COLO668 (cell line): ENCODE data around the gene PIK3C2G.

Experiments
- DNase-seq: peaks from one replicate; lab custom pipeline; 2025; ENCODE audit not compliant: unreplicated experiment; lab: John Stamatoyannopoulos, UW

PIK3C2G gene

DNA sequence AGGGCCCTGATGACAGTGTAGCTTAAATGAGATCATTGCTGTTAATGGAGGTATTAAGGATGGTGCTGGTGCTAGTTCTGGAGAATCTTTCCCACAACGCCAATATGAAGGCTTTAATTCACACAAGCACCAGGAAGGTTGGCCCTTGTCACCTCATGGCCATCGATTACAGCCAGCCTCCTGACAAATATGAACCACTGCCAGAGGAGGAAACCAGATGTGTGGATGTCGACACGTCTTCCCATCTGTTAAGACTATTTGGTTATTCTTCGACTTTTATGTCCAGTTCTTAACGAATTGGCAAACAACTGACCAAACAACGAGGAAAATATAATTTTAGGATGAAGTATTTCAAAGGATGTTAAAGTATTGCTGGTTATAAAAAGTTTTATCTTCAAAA is 79.5 kb downstream of the PIK3C2G start:
- no peak for DNase-seq

DNA sequence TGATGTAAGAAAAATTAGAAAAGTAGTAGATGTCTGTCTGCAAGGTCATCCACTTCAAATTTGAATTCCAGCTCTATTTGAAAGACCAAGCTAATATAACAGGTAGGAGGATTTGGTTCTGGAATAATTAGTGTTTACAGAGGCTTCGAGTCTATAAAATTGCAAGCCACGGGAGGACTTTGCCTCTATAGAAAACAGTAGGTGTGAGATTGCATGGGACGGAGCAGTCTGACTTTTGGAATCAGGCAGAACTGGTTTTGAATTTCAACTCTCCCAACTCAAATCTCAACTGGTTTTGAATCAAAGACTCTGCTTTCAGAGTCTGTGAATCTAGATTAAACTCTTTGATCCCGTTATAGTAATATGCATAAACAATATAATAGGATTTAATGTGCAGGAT is 82.4 kb downstream of the PIK3C2G start:
- DNase-seq = no peak

DNA sequence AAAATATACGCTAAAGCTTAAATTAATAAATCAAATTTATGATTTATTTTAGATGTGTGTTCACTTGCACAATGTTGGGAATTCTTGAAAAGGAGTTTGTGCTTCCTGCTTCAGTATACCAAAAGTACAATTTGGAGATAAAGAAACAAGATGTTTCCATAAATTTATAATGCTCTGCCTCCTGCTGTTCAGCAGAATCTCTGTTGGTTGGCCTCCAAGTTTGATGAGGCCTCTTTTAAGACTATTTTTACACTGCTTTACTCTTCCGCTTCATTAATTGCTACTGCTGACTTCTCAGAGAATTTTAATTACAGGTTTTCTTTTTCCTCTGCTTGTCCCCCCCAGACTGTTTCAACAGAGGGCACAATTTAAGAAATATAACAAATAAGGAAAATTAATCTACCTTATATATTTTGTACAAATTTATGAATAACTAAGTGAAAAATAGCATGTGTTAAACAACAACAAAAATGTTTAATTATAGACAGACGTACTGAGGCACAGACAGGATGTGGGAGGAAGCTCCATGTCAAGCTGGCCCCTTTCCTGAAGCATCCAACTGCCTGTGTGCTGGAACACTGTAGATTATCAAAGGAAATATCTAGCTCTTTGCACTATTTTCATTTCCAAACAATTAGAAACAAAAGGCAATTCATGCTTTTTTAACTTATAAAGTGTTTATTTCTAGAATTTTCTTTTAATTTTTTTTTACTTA is 83.9 kb downstream of the PIK3C2G start:
- no peak for DNase-seq

DNA sequence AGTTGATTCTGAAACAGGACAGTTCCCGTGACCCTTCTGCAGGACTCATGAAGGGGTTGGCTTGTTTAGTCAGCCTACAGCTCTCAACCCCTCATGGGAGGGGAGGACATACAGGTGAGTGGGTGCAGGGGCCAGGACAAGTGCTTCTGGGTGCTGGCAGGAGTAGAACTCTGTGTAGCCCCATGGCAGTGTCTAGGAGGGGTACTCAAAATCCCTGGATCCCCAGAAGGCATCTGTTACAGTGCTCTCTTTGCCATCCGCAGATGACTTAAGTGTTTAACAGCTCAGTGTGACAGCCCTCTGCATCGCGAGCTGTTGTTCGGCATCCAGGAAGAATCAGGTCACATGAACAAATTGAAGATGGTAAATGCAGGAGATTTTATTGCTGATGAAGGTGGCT is 91.0 kb downstream of the PIK3C2G start:
- DNase-seq = no peak

- no peak for DNase-seq
Measured at GRCh38 chr12:18355429-18355828, 94.1 kb downstream of the PIK3C2G start.

DNA sequence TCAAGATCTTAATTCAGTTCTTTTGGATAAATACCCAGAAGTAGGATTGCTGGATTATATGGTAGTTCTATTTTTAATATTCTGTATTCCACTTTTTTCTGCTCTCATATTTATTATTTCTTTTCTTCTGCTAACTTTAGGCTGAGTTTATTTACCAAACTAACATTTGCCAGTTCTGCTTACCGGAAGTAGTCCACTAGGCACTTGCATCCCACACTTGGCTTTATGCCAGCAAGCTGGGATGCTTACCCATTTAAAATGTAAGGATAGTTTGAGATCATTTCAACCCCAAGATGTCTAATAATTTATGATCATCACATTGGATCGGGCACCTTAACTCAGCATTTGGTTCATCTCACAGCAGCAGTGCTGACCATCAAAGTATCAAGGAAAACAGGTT is 96.8 kb downstream of the PIK3C2G start:
- DNase-seq = no peak

DNA sequence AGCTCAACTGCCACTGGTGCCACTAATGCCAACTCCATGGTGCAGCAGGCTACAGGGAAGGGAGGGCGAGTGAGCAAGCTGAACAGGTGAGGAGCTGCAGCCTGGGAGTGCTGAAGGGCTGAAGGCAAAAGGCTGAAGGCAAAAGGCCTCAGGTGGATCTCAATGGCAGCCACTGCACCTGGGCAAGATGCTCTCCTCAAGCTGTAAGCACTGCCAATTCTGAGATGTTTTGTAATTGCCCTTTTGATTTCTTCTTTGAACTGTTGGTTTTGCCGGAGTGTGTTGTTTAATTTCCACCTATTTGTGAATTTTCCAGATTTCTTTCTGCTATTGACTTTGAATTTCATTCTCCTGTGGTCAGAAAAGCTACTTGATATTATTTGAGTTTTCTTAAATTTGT is 97.6 kb downstream of the PIK3C2G start:
- no peak for DNase-seq

DNA sequence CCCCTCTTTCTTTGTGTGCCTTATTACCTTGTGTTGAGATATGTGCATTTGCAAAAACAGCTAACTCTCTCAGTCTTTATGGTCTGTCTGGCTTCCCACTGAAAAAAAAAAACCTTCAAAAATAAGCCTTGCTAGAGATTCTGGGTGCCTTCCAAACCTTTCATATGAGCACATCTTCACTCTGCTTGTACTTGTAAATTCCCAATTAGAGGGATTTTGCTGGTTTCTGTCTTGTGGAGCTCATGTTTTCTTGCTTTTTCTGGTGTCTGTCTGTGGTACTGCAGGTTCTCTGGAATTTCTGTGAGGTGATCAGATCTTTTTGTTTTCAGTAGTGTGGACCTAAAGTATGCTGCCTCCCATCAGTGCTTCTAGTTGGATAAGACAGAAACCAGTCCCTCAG is 100.1 kb downstream of the PIK3C2G start:
- no peak for DNase-seq

GRCh38 chr12:18363321-18363720 is 102.0 kb downstream of the PIK3C2G start:
- DNase-seq = no peak

DNA sequence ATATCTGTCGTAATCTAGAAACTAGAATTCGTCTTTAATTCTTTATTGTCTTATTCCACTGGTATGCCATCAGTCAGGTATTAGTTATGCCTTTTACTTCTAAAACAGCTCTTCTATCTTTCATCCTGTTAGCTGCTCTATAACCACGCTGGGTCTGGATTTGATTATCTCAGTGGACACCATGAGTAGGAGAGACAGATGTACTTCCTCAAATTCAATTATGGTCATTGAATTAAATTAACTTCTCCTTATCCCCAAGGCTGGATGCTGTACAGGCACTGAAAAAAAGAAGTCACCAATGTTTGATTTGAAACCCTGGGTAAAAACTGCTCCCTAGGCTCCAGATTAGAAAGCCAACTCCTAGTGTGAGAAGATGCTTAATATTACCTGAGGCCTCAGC is 107.3 kb downstream of the PIK3C2G start:
- no peak for DNase-seq

DNA sequence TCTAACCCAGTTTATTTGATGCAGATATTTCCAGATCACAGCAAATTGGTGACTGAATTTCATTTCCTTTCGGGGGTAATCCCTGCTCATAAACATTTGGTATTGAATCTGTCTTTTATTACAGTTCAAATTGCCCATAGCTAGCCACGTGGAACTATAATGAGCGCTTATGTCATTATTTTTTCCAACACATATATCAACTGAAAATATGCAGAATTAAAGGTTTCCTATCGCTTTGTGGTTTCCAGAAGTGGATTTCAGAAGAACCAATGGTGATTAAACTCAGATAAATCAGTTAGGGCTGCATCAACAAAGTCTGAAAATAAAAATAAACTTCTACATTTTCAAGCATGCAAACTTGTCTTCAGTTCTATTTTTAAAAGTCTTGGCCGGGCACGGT is 111.9 kb downstream of the PIK3C2G start:
- DNase-seq = no peak

DNA sequence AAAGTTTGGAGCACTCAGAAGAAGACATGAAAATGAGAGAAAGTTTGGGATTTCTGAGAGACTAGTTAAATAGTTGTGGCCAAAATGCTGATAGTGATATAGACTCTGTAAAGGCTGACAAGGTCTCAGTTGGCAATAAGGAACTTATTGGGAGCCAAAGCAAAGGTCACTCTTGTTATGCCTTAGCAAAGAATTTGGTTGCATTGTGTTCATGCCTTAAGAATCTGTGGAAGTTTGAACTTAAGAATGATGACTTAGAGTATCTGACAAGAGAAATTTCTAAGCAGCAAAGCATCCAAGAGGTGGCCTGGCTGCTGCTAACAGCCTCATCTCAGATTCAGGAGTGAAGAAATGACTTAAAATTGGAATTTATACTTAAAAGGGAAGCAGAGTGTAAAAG is 113.8 kb downstream of the PIK3C2G start:
- DNase-seq = no peak

GRCh38 chr12:18375583-18375982 is 114.3 kb downstream of the PIK3C2G start:
- DNase-seq = no peak

- no peak for DNase-seq
Measured at GRCh38 chr12:18382236-18382885, 121.0 kb downstream of the PIK3C2G start.

DNA sequence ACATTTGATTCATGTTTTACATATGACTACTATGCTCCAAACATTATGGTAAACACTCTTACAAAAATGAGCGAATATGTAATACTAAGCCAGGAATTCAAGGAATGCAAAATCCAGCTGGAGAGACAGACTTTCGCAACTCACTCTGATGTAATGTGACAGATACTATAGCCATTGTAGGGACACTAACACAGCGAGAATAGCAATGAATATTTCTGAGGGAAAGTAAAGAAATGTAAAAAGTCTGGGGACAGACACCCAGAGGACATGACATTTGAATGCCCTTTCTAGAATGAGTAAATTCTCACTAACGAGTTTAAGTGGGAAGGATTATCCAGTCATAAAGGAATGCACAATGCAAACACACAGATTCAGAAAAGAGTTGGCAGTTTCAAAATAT is 121.9 kb downstream of the PIK3C2G start:
- DNase-seq = no peak

DNA sequence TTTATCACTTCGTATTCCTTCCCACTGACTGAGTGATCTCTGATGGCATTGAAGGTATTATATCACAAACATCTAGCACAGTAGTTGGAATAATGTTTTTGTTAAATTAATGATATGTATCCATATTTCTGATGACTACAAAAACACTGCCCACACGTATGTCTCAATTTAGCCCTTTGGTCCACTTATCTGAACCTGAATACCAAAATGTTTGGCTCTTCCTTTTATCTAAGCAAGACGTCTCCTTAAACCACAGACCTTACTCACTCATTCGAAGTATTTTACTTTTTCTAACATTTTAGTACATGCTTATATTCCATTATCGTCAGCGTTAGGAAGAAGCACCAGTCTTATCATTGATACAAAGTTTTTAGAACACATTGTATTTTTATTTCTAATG is 126.4 kb downstream of the PIK3C2G start:
- DNase-seq = no peak

GRCh38 chr12:18389820-18390219 is 128.5 kb downstream of the PIK3C2G start:
- DNase-seq = no peak

GRCh38 chr12:18391151-18391550 is 129.8 kb downstream of the PIK3C2G start:
- no peak for DNase-seq

- DNase-seq = no peak
Measured at GRCh38 chr12:18394742-18395141, 133.4 kb downstream of the PIK3C2G start.

- no peak for DNase-seq
Measured at GRCh38 chr12:18400186-18400585, 138.9 kb downstream of the PIK3C2G start.

DNA sequence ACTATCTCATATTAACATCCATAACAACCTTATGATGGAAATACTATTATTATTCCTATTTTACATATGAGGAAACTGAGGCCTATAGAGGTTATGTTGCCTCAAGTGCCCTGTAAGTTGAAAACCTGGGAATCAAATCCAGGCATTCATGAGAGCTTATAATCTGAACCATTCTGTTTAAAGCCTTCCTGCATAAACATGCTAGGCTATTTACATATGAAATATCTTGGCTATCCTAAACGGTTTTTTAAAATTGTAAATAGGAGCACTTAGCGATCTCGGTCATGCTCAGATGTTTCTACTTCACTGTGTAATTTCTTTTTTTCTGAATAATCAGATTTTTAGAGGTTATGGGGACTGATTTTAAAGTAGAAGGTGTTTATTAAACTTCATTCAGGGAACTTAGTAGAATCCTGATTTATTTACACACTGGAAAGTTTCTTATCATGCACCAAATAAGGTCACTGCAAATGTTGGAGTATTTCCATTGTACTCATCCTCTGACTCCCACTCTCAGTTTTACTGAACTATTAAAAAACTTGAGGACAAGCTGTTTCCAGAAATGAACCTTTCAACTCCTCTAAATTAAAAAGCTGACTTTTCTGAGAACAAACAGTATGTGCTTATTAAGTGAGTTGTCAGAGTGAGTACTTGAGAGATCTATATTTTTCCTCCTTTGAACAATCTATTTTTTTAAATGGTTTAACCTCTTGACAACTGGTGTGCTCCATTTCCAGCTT is 141.7 kb downstream of the PIK3C2G start:
- DNase-seq = no peak

- DNase-seq = no peak
Measured at GRCh38 chr12:18411453-18411852, 150.1 kb downstream of the PIK3C2G start.
